GM12878 (cell line): ENCODE results near the gene THADA. TPM values are rescaled to one million over a fixed set of nuclear protein-coding genes. Genes with fewer than 3 reads are reported as not detected.

Source experiments
- ATF3 ChIP-seq: IDR thresholded peaks from 2 replicates; pipeline ENCODE4 v1.6.1; 2011; ENCODE audit warnings: low read depth, mild to moderate bottlenecking, low read length, moderate library complexity, borderline replicate concordance; ENCODE audit errors: extremely low read depth
- ATF7 ChIP-seq: fragments of 450-650 bp; IDR thresholded peaks from 2 replicates; pipeline ENCODE4 v1.6.1; 2016; ENCODE audit warnings: low read depth, mild to moderate bottlenecking
- BACH1 ChIP-seq: fragments of 450-650 bp; IDR thresholded peaks from 2 replicates; pipeline ENCODE4 v1.6.1; 2017; ENCODE audit warnings: mild to moderate bottlenecking, borderline replicate concordance
- BCL3 ChIP-seq: IDR thresholded peaks from 2 replicates; pipeline ENCODE4 v1.6.1; 2011; ENCODE audit warnings: borderline replicate concordance, low read depth, mild to moderate bottlenecking, moderate library complexity, low read length; ENCODE audit not compliant: insufficient read depth, poor library complexity, severe bottlenecking
- CBFB ChIP-seq: IDR thresholded peaks from 2 replicates; pipeline ENCODE4 v1.6.1; 2016; ENCODE audit warnings: antibody characterized with exemption, low read depth
- CHD2 ChIP-seq: IDR thresholded peaks from 2 replicates; pipeline ENCODE4 v1.6.1; 2011; ENCODE audit warnings: low read depth, low read length, improper control_type of control experiment, borderline replicate concordance
- CHD4 ChIP-seq: fragments of 200-600 bp; sonication (generic); IDR thresholded peaks from 2 replicates; pipeline ENCODE4 v1.6.1; 2016; ENCODE audit warnings: mild to moderate bottlenecking
- EED ChIP-seq: sonication (generic); IDR thresholded peaks from 2 replicates; pipeline ENCODE4 v1.6.1; 2016; ENCODE audit warnings: antibody characterized with exemption, low read depth
- FOS ChIP-seq: IDR thresholded peaks from 3 replicates; pipeline ENCODE4 v1.6.1; 2011; ENCODE audit warnings: borderline replicate concordance; ENCODE audit not compliant: insufficient read length; ENCODE audit errors: extremely low read depth
- FOXM1 ChIP-seq: IDR thresholded peaks from 2 replicates; pipeline ENCODE4 v1.6.1; 2012; ENCODE audit warnings: low read depth, mild to moderate bottlenecking, inconsistent platforms, low read length, moderate library complexity
- HDAC2 ChIP-seq: fragments of 200-600 bp; sonication (generic); IDR thresholded peaks from 2 replicates; pipeline ENCODE4 v1.6.1; 2017
- IKZF1 ChIP-seq: fragments of 450-650 bp; conservative IDR thresholded peaks from 2 replicates; pipeline ENCODE4 v1.6.1; 2017; ENCODE audit warnings: antibody characterized with exemption, mild to moderate bottlenecking
- IRF4 ChIP-seq: IDR thresholded peaks from 2 replicates; pipeline ENCODE4 v1.6.1; 2011; ENCODE audit warnings: low read depth, low read length
- MEF2A ChIP-seq: IDR thresholded peaks from 2 replicates; pipeline ENCODE4 v1.6.1; 2011; ENCODE audit warnings: low read depth, mild to moderate bottlenecking, low read length, moderate library complexity; ENCODE audit not compliant: insufficient read depth
- MYB ChIP-seq: fragments of 150-350 bp; IDR thresholded peaks from 2 replicates; pipeline ENCODE4 v1.6.1; 2014; ENCODE audit warnings: mild to moderate bottlenecking, low read depth, low read length, borderline replicate concordance
- NFXL1 ChIP-seq: fragments of 450-650 bp; IDR thresholded peaks from 2 replicates; pipeline ENCODE4 v1.6.1; 2017; ENCODE audit warnings: antibody characterized with exemption, mild to moderate bottlenecking, borderline replicate concordance
- NR2F1 ChIP-seq: fragments of 450-650 bp; conservative IDR thresholded peaks from 2 replicates; pipeline ENCODE4 v1.6.1; 2017; ENCODE audit warnings: mild to moderate bottlenecking
- PKNOX1 ChIP-seq: fragments of 450-650 bp; IDR thresholded peaks from 2 replicates; pipeline ENCODE4 v1.6.1; 2016; ENCODE audit warnings: mild to moderate bottlenecking
- POLR2AphosphoS5 ChIP-seq: IDR thresholded peaks from 2 replicates; pipeline ENCODE4 v1.6.1; 2011; ENCODE audit warnings: mild to moderate bottlenecking, low read length, inconsistent platforms
- SPI1 ChIP-seq: IDR thresholded peaks from 2 replicates; pipeline ENCODE4 v1.6.1; 2011; ENCODE audit warnings: low read depth, mild to moderate bottlenecking, low read length, moderate library complexity, borderline replicate concordance; ENCODE audit not compliant: insufficient read depth
- ZNF274 ChIP-seq: IDR thresholded peaks from one replicate; pipeline ENCODE4 v1.8.0; 2011; ENCODE audit not compliant: insufficient read length, insufficient read depth
- ZNF622 ChIP-seq: fragments of 450-650 bp; IDR thresholded peaks from 2 replicates; pipeline ENCODE4 v1.6.1; 2017; ENCODE audit warnings: mild to moderate bottlenecking, inconsistent platforms
- ZSCAN29 ChIP-seq: fragments of 450-650 bp; IDR thresholded peaks from 2 replicates; pipeline ENCODE4 v1.6.1; 2017; ENCODE audit warnings: mild to moderate bottlenecking, moderate library complexity
- polyA plus RNA-seq, 11 experiments: library from polyadenylated mRNA; depleted of rRNA in 4 of 11; unstranded in 6 of 11; stranded (reverse) in 5 of 11; fragments of >200 nt; fragmentation: Nextera tagmentation in 4 of 11; fragmentation: Illumina TruSeq in 1 of 11; extraction: Ambion mirVana in 4 of 11; extraction: Trizol in 1 of 11; gene quantifications; 1 replicate in 1 of 11; 2 replicates in 10 of 11; pipeline versions ENCODE4 v1.2.1 to v1.2.3, GENCODE V29; 2011 to 2016; ENCODE audit warnings: inconsistent platforms in 2 of 11, missing spikeins in 2 of 11, low read depth in 1 of 11
- total RNA-seq, 4 experiments: library from RNA; depleted of rRNA in 3 of 4; stranded (reverse); fragments of >200 nt in 3 of 4; fragmentation: Illumina TruSeq in 1 of 4; extraction: Trizol in 1 of 4; gene quantifications; 2 replicates each; pipeline versions ENCODE4 v1.2.1 to v1.2.3, GENCODE V29; 2013 to 2021
- TF ChIP-seq, protein P1 (sequence below): fragments of 450-650 bp; IDR thresholded peaks from 2 replicates; pipeline ENCODE4 v1.6.1; 2014; ENCODE audit warnings: mild to moderate bottlenecking
- TF ChIP-seq, protein P2 (sequence below): fragments of 450-650 bp; IDR thresholded peaks from 2 replicates; pipeline ENCODE4 v1.6.1; 2017; ENCODE audit warnings: mild to moderate bottlenecking

THADA gene
- total and polyA plus RNA-seq, 10 of the 15 experiments (the other 5 are each of a cell fraction or from before 2014, with no cell fraction given), result 14.6 to 33.2 (median 23.2) TPM

DNA sequence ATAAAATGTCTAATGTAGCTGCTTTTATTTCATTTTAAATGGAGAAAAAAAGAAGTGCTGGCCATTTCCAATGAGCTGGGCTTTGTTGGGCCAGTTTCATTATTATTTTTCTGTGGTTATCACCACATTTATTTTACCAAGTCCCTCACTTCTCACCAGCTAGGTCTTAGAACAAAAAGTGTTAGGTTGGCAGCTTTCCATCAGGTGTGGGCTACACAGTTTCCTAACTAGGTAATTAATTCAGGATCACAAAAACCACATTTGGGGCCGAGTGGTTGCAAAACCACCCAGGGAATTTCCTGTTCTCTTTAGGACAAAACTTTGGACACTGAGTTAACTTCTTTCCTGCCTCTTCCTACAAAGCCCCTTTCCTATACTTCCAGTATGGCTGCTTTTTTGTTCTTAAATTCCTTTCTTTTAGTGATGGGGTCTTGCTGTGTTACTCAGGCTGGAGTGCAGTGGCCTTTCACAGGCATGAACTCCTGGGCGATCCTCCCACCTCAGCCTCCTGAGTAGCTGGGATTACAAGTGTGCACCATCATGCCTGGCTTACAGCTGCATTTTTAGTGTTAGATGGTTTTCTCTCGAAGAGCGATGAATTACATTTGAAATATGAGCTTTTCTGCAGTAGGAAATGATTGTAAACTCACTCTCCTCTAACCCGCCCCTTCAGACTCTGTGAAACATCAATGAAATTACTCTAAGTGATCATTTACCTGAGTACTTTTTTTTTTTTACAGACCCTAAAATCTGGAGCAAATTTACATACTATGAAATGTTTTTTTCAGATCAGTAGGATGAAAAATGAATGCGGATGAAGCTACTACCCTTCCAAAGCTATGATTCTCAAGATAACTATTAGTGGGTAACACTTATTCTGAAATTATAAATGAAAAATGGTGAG is 366.8 kb downstream of the THADA start (continued):
- TF ChIP-seq PKNOX1 (no peak), ZNF622 (no peak), NFXL1 (no peak), CHD4 (no peak), BACH1 (no peak), ZSCAN29 (peak; percentile 83; the same call in 1 of the 2 replicates), IKZF1 (peak; percentile 96), MYB (no peak), ATF3 (no peak), ATF7 (no peak), FOS (no peak), IRF4 (no peak), ZNF274 (no peak), FOXM1 (no peak), POLR2AphosphoS5 (no peak), SPI1 (no peak; the same call in 1 of the 2 replicates), CHD2 (no peak), EED (peak; percentile 69), MEF2A (no peak), CBFB (peak; percentile 32; the same call in 1 of the 2 replicates), HDAC2 (no peak), BCL3 (no peak), NR2F1 (peak; percentile 34; the same call in 1 of the 2 replicates)
- TF ChIP-seq, protein P1, sequence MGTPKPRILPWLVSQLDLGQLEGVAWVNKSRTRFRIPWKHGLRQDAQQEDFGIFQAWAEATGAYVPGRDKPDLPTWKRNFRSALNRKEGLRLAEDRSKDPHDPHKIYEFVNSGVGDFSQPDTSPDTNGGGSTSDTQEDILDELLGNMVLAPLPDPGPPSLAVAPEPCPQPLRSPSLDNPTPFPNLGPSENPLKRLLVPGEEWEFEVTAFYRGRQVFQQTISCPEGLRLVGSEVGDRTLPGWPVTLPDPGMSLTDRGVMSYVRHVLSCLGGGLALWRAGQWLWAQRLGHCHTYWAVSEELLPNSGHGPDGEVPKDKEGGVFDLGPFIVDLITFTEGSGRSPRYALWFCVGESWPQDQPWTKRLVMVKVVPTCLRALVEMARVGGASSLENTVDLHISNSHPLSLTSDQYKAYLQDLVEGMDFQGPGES, result no peak
- TF ChIP-seq, protein P2, sequence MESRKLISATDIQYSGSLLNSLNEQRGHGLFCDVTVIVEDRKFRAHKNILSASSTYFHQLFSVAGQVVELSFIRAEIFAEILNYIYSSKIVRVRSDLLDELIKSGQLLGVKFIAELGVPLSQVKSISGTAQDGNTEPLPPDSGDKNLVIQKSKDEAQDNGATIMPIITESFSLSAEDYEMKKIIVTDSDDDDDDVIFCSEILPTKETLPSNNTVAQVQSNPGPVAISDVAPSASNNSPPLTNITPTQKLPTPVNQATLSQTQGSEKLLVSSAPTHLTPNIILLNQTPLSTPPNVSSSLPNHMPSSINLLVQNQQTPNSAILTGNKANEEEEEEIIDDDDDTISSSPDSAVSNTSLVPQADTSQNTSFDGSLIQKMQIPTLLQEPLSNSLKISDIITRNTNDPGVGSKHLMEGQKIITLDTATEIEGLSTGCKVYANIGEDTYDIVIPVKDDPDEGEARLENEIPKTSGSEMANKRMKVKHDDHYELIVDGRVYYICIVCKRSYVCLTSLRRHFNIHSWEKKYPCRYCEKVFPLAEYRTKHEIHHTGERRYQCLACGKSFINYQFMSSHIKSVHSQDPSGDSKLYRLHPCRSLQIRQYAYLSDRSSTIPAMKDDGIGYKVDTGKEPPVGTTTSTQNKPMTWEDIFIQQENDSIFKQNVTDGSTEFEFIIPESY, result no peak
